GM19035 (cell line): Measurements from ENCODE around the gene CLEC18B.
"Not testable (repeated sequence)": the region's sequence is repeated elsewhere in the genome, so short reads cannot be mapped to it uniquely, and the experiment has no call there.

Experiments
- ATAC-seq: cut with Tn5 transposase; IDR thresholded peaks from one replicate; pipeline ENCODE4 v1.9.1; 2021; ENCODE audit not compliant: unreplicated experiment

The CLEC18B gene

GRCh38 chr16:74407362-74407705, 13.9 kb downstream of the CLEC18B start:
- not testable (repeated sequence) for ATAC-seq

- not testable (repeated sequence) for ATAC-seq
These were observed 14.5 kb downstream of the CLEC18B start for GRCh38 chr16:74406600-74407361.

GRCh38 chr16:74404148-74404933, 16.9 kb downstream of the CLEC18B start:
- not testable (repeated sequence) for ATAC-seq

- not testable (repeated sequence) for ATAC-seq
These were observed 21.0 kb downstream of the CLEC18B start for GRCh38 chr16:74400238-74400637.

GRCh38 chr16:74398212-74398895, 22.9 kb downstream of the CLEC18B start:
- not testable (repeated sequence) for ATAC-seq

- ATAC-seq = not testable (repeated sequence)
These were observed 24.7 kb downstream of the CLEC18B start for GRCh38 chr16:74396521-74397017.

GRCh38 chr16:74394604-74395003, 26.7 kb downstream of the CLEC18B start:
- not testable (repeated sequence) for ATAC-seq

- not testable (repeated sequence) for ATAC-seq
These were observed 27.1 kb downstream of the CLEC18B start for GRCh38 chr16:74394131-74394530.

- ATAC-seq = not testable (repeated sequence)
These were observed 29.7 kb downstream of the CLEC18B start for GRCh38 chr16:74391454-74392050.

GRCh38 chr16:74382339-74383034, 38.8 kb downstream of the CLEC18B start:
- ATAC-seq = not testable (repeated sequence)

- not testable (repeated sequence) for ATAC-seq
These were observed 47.5 kb downstream of the CLEC18B start for GRCh38 chr16:74373847-74374184.

GRCh38 chr16:74372953-74373846, 48.1 kb downstream of the CLEC18B start:
- ATAC-seq = no peak

GRCh38 chr16:74372369-74372768, 48.9 kb downstream of the CLEC18B start:
- no peak for ATAC-seq

- ATAC-seq = not testable (repeated sequence)
These were observed 50.7 kb downstream of the CLEC18B start for GRCh38 chr16:74370338-74371135.

- peak; percentile 96 for ATAC-seq
These were observed 53.0 kb downstream of the CLEC18B start for GRCh38 chr16:74368002-74368911.

- ATAC-seq = peak; percentile 52
These were observed 53.7 kb downstream of the CLEC18B start for GRCh38 chr16:74367469-74368001.
